HG03460 (cell line): ENCODE measurements around the gene ZCWPW1.
"Not testable (repeated sequence)": the region's sequence is repeated elsewhere in the genome, so short reads cannot be mapped to it uniquely, and the experiment has no call there.

ENCODE experiments used
- ATAC-seq: cut with Tn5 transposase; IDR thresholded peaks from one replicate; pipeline ENCODE4 v1.9.1; 2021; ENCODE audit not compliant: unreplicated experiment

Gene ZCWPW1

DNA sequence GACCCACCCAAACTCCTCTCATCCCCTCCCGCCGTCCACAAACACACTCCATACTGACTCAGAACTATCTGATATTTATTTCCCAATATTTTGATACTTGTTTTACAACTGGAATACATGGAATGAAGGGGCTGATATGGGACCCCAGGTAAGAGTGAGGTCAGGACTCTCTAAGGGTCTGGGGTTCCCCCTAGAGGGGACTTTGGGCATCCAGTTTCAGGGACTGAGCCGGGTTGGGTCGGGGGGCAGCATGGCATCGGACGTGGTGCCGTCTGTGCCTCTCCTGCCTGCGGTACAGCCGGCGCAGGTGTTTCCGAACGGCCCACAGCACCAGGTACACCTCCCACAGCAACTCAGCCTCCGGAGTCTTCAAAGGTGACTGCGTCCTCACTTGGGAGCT is 28.1 kb upstream of the ZCWPW1 start:
- ATAC-seq: no peak

DNA sequence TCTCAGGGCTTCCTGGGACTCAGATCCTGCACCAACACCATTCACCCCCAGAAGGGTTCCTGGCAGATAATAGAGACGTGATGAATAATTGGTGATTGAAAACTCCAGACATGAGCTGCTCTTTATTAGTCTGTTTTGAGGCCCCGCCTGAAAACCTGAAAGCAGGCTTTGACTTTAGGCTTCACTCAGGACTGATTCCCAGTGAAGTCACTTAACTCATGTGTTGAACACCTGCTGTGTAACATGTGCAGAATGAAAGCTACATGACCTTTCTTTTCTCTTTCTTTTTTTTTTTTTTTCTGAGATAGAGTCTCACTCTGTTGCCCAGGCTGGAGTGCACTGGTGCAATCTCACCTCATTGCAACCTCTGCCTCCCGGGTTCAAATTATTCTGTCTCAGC is 26.7 kb upstream of the ZCWPW1 start:
- ATAC-seq: no peak

DNA sequence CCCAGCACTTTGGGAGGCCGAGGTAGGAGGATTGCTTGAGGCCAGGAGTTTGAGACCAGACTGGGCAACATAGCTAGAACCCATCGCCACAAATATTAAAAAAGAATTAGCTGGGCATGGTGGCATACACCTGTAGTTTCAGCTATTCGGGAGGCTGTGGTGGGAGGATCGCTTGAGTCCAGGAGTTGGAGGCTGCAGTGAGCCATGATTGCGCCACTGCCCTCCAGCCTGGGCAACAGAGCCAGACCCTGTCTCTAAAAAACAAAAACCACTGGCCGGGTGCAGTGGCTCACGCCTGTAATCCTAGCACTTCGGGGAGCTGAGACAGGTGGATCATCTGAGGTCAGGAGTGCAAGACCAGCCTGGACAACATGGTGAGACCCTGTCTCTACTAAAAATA is 25.4 kb upstream of the ZCWPW1 start:
- not testable (repeated sequence) for ATAC-seq

DNA sequence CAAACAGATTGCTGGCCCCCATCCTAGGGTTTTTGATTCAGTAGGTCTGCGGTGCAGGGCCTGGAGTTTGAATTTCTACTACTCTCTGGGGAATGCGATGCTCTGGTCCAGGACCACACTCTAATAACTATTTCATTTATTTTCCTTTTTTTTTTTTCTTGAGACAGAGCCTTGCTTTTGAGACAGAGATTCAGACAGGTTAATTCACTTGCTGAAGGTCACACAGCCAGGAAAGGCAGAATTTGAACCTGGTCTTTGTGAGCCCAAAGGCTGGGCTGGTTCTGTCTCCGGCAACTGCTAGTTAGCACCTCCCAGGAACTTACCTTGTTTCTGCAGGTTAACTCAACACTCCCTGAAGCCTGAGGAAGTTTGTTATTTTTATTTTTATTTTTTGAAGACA is 24.0 kb upstream of the ZCWPW1 start:
- ATAC-seq: no peak

DNA sequence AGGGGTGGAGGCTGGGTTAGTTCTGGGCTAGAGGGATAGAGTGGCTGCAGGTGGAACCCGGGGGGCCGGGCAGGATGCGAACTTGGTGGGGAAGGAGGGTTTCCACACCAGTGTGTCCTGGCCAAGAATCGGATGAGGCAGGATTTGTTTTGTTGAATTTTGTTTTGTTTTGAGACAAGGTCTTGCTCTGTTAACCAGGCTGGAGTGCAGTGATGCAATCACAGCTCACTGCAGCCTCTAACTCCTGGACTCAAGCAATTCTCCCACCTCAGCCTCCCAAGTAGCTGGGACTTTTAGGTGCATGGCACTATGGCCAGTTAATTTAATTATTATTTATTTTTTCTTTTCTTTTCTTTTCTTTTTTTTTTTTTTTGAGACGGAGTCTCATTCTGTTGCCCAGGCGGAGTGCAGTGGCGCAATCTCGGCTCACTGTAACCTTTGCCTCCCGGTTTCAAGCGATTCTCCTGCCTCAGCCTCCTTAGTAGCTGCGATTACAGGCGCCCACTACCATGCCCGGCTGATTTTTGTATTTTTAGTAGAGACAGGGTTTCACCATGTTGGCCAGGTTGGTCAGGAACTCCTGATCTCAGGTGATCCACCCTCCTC is 20.8 kb upstream of the ZCWPW1 start:
- ATAC-seq: no peak

DNA sequence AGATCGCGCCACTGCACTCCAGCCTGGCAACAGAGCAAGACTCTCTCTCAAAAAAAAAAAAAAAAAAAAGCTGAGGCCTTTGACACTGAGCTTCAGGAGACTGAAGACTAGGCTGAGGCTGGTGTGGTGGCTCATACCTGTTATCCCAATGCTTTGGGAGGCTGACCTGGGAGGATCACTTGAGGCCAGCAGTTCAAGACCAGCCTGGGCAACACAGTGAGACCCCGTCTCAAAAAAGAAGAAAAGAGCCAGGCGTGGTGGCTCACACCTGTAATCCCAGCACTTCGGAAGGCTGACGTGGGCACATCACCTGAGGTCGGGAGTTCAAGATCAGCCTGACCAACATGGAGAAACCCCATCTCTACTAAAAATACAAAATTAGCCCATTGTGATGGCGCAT is 18.9 kb upstream of the ZCWPW1 start:
- not testable (repeated sequence) for ATAC-seq

DNA sequence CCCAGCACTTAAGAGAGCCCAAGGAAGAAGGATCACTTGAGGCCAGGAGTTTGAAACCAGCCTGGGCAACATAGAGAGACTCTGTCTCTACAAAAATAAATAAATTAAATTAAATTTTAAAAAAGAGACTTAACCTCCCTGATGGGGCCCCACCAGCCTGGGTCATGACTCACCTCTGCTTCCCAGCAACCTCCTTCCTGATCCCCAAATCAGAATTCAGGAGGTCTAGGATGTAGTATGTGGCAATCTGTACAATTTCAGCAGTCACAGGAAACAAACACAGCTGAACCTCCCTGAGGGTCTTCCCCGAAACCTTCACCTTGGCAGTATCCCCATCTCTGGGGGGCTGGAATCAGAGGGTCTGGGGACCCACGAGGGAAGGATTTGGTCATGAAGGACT is 17.5 kb upstream of the ZCWPW1 start:
- no peak for ATAC-seq

DNA sequence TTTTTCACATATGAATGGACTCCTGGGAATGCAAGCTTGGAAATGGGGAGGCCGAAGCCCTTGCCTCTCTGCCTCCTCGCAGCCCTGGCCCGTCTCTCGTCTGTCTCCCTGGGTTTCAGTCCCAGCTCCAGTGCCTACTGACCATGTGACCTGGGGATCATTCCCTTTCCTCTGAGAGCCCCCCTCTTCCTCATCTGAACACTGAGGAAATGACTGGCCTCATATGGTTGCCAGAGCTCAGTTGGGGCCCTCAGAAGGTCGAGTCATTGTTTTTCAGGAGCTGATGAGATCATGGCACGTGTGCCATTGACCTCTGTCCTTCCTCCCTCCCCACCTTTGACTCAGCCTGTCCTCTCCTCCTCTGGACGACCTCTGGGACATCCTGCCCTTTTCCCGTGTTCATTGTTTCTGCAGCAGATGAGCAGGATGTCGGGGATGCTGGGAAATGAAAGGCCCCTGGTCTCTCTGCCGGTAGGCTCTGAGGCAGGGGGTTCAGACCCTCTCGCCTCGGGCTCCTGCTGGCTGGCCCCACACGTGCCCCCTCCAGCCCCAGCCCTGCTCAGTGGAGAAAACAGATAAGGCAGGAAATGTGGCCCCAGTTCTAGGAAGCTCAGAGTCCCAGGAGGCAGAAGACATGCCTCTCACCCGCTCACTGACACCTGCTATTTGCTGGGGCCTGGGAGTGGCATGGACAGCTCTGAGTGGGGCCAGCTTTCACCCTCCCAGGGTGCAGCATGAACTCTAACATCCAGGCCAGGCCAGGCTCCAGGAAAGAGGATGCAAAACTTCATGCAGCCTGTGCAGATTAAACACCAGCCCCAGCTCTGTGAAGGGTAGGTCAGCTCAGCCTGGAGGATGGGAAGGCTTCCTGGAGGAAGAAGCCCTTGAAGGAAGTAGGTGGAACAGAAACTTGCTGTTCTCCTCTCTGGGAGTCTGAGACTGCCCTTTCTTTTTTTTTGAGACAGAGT is 16.1 kb upstream of the ZCWPW1 start:
- no peak for ATAC-seq

DNA sequence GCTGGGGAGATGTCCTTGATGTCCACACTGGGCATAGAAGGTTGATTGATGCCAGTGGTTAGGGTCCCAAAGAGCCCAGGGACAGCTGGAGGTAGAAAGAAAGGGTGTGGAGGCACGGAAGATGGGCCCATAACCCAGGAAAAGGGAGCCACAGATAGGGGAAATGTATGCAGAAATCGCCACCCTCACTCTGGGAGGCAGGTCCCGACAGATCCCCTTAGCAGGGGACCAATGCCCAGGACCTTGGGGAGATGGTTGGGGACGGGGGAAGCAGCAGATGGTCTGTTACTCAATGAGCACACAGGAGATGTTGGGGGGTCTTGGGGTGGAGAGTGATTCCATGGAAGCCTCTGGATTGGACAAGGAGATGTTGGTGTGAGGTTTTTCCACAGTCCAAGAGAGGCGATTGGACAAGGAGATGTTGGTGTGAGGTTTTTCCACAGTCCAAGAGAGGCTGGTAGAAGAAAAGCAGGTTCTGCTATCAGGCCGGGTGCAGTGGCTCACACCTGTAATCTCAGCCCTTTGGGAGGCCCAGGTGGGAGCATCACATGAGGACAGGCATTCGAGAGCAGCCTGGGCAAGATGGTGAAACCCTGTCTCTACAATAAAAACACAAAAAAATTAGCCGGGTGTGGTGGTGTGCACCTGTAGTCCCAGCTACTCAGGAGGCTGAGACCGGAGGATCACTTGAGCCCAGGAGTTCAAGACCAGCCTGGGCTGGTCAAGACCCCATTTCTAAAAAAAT is 14.8 kb upstream of the ZCWPW1 start:
- ATAC-seq: no peak

DNA sequence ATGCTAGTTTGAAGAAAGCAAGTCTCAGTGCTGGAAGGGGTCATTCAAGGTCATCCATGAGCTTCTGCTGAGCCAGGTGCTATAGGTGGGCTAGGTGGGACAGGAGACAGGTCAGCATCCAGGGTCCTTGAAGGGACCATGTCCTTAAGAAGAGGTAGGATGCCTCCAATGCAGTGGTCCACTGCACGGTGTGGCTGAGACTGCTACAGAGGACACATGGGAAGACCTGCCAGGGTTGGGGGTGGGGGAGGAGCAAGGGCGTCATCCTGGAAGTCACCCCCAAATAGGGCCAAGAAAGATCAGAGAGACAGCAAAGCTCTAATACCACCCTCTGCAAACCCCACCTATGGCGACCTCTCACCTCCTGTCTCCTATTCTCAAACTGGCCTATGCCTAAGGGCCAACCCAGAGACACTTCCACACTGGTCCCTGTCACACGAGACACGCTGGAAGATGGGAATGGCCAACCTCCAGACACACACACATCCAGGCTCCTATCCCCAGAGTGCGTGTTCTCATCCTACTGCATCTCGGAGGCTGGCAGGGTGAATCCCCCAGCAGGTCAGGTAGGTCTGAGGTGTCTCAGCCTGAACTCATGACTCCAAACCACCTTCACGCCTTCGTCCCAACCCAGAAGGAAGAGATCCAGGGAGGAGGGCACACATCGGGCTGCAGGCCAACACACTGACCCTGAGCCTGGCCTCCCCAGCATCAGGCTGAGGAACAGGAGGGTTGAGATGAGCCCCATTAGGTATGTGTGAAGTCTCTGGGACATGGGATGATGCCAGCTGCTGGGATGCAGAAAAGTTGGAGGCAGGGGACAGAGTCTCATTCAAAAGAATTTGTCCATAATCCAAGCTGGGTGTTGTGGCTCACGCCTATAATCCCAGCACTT is 13.4 kb upstream of the ZCWPW1 start:
- ATAC-seq: no peak

DNA sequence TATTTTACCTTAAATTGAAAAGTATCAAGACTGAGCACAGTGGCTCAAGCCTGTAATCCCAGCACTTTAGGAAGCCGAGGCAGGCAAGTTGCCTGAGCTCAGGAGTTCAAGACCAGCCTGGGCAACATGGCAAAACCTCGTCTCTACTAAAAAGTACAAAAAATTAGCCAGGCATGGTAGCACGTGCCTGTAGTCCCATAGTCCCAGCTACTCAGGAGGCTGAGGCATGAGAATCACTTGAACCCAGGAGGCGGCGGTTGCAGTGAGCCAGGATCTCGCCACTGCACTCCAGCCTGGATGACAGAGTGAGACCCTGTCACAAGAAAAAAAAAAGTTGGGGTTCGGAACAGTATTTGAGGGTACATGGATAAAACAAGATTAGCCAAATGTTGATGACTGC is 10.7 kb upstream of the ZCWPW1 start:
- ATAC-seq: not testable (repeated sequence)

DNA sequence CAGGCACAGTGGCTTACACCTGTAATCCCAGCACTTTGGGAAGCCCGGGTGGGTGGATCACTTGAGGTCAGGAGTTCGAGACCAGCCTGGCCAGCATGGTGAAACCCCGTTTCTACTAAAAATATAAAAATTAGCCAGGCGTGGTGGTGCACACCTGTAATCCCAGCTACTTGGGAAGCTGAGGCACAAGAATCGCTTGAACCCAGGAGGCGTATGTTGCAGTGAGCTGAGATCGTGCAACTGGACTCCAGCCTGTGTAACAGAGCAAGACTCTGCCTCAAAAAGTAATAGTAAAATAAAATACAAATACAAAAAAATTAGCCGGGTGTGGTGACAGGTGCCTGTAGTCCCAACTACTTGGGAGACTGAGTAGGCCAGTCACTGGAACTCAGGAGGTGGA is 10.2 kb upstream of the ZCWPW1 start:
- not testable (repeated sequence) for ATAC-seq

DNA sequence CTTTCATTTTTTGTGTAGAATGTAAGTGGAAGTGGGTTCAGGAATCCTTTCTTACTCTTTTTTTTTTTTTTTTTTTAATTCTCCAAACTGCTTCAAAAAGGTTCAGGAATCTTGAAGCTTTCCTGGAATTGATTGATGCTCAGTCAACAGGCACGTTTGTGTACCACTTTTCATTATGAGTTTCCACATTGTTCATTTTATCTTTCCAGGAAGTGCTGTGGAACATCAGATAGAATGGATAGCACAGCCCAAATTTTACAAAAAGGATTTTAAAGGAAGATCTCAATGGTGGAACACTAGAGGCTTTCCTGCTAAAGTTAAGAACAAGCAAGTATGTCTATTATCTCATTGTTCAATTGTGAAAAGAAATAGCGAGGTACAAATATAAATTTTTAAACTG is 9.7 kb upstream of the ZCWPW1 start:
- no peak for ATAC-seq

DNA sequence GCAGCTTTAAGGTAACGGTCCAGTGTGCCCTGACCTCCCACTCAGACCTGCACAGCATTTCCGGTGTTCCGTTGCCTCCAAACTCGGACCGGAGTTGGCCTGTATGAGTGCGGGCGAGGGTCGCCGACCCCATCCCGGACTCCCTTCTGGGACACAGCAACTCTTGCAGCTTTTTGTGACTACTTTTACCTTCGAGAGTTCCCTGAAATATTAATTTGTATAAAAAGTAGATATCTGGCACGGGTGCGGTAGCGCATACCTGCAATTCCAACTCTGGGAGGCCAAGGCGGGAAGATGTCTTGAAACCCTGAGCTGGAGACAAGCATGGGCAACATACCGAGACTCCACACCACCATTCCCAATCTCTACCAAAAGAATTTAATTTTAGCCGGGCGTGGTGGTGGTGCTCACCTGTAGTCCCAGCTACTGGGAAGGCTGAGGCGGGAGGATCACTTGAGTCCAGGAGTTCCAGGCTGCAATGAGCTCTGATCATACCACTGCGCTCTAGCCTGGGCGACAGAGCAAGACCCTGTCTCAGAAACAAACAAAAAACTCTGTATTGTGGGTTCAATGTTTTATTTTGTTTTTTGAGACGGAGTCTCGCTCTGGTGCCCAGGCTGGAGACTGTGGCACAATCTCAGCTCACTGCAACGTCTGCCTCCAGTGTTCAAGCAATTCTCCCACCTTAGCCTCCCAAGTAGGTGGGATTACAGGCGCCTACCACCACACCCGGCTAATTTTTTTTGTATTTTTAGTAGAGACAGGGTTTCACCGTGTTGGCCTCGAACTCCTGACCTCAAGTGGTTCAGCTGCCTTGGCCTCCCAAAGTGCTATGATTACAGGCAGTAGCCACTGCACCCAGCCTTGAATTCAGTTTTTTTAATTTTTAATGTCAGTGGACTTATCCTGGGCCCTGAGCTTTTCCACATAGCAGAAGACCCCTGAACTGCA is 8.9 kb upstream of the ZCWPW1 start:
- ATAC-seq: no peak

DNA sequence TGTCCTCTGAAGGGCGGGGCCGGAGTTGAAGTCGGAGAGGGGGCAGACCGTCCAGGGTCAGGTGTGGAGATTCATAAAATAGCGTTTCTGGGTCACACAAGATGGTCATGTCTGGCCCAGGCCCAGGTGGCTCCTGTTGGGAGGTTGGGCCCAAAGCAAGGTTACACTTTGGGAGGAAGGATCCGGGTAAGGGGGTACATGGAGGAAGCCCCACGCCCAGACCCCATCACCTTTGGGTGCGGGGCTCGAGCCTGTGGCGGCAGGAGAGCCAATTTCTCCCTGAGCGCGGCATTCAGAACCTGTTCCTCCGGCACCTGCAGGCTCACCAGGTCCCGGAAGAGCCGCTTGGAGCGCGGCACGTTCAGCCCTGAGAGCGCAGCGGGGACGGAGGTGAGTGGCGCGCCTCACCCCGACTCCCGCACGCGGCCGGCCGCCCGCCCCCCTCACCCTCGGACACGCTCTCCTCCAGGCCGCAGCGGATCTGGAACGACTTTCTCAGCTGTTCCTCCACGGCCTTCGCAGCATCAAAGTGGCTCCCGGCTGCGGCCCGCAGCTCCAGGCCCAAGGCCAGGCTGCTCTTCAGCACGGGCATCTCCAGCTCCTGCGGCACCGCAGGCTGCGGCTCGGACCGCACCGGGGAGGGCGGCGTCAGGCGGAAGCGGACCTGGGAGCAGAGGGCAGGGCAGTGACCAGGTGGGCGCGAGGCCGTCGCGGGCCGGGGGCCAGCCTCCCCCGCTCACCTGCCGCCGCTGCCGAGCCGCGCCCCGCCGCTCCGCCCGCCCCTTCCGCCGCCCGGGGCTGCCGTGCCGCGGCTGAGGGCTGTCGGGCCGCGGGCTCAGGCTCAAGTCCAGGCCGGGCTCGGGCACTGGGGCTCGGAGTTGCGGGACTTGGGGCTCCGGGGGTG is 7.2 kb upstream of the ZCWPW1 start:
- ATAC-seq: peak; percentile 26

DNA sequence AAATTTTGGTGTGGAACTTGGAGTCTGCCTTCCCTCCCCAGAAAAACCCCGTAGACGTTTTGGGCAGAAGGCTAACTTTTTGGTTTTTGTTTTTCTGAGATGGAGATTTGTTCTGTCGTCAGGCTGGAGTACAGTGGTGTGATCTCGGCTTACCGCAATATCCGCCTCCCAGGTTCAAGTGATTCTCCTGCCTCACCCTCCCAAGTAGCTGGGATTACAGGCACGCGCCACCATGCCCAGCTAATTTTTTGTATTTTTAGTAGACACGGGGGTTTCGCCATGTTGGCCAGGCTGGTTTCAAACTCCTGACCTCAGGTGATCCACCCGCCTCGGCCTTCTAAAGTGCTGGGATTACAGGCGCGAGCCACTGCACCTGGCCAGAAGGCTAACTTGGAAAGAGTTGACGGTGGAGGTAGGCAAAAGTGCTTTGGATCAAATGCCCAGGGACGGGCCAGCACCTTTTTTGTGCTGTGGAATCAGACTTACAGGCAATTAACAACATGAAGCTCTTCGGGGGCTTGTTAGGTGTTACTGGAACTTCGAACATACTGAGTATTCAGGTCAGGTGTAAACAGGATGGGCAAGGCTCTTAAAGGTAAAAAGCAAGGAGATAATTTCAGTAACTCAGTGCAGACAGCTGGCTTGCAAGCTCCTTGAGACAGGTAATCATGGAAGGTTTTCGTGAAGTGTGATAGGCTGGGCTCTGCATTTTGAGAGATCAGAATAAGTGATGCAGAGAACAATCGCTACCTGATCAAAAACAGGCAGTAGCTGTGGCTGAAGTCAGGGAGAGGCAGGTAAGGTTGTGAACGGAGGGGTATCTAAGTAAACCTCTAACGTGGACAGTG is 6.0 kb upstream of the ZCWPW1 start:
- no peak for ATAC-seq

DNA sequence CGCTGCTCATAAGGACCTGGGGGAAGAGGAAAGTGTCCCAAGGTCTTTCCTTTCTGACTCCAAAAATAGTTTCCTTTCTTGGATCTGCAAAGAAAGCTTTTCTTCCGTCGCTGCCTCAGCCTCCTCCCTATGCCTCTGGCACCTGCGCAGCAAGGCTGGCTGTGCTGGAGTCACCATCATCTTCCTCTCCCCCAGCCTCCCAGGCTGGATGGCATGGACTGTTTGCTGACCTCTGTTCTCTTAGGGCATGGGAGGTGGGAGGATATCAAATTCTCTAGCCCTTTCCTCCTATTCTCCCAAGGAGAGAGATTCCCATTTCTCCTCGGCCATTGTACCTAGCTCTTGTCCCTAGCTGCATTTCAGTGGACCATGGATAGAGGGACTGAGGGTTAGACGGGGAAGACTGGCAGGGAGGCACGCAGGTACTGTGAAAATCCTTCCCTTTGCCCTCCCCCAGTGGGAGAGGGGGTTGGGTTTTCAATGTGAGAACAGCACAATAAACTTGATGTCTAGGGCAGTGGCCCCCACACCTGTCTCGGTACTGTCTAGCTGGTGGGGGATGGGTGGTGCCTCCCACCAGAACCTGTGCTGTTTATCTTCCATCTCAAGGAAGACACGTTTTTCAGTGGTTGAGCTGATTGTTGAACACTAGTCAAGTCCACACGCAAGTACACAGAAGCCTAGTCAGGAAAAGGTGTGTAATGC is 5.2 kb upstream of the ZCWPW1 start:
- ATAC-seq: no peak
